GM12878 (cell line): ENCODE data around the gene TPCN2. TPM values are rescaled to one million over a fixed set of nuclear protein-coding genes. Genes with fewer than 3 reads are reported as not detected.

ENCODE experiments used
- ATAC-seq: fragments of 200-7000 bp; cut with Tn5 transposase; 3 replicates; pipeline ENCODE4 v1.9.1; 2020; ENCODE audit warnings: mild to moderate bottlenecking, moderate library complexity
- BruUV-seq: library from RNA; stranded (reverse); fragments of 400-500 nt; replicated peaks from 2 replicates; lab custom pipeline; 2021; lab: Mats Ljungman, UMichigan
- CTCF ChIA-PET: fragments of 300-600 bp; sonication (Branson Sonifier 250); formaldehyde crosslinking; extraction: SDS; loops from one replicate; lab custom pipeline; 2021; ENCODE audit warnings: inconsistent platforms; lab: Yijun Ruan, JAX
- POLR2A ChIA-PET: fragments of 350-600 bp; formaldehyde crosslinking; extraction: SDS; loops from one replicate; lab custom pipeline; 2021; ENCODE audit warnings: inconsistent platforms; lab: Charles Lee
- RAD21 ChIA-PET: fragments of 300-600 bp; sonication (Branson Sonifier 250); formaldehyde crosslinking; loops from one replicate; lab custom pipeline; 2023; ENCODE audit warnings: antibody characterized with exemption; ENCODE audit not compliant: unreplicated experiment; lab: Charles Lee
- SMC1A ChIA-PET: fragments of 300-600 bp; sonication (Branson Sonifier 250); formaldehyde crosslinking; loops from one replicate; lab custom pipeline; 2023; ENCODE audit not compliant: unreplicated experiment, uncharacterized antibody; lab: Charles Lee
- DNase-seq: peaks from one replicate; pipeline ENCODE4 v3.0.0-alpha.2; 2011; ENCODE audit warnings: low read depth, low spot score
- FAIRE-seq: peaks from 3 replicates; lab custom pipeline; 2011; peaks lifted over from hg19 to GRCh38; lab: Jason Lieb, UNC
- H2AFZ ChIP-seq: 2 replicates; pipeline ENCODE4 v1.6.0; 2011; ENCODE audit warnings: low read depth, low read length, control low read depth; ENCODE audit not compliant: control insufficient read depth
- H3K27ac ChIP-seq: 2 replicates; pipeline ENCODE4 v1.5.1; 2011; ENCODE audit warnings: control low read depth; ENCODE audit not compliant: control insufficient read depth, insufficient read depth
- H3K27me3 ChIP-seq, 2 experiments: replicated peaks in 1 of 2; 2 replicates each; pipeline versions ENCODE4 v1.6.0 to v1.6.1; 2011; ENCODE audit warnings: low read length in 1 of 2; ENCODE audit not compliant: control insufficient read depth in 2 of 2, insufficient read depth in 2 of 2
- H3K36me3 ChIP-seq, 2 experiments: 2 replicates each; pipeline ENCODE4 v1.5.1; 2011; ENCODE audit warnings: low read length in 1 of 2; ENCODE audit not compliant: control insufficient read depth in 2 of 2, insufficient read depth in 2 of 2
- H3K4me1 ChIP-seq: 2 replicates; pipeline ENCODE4 v1.6.1; 2011; ENCODE audit warnings: mild to moderate bottlenecking, low read length, moderate library complexity, mixed read lengths; ENCODE audit not compliant: control insufficient read depth, insufficient read depth
- H3K4me2 ChIP-seq: 2 replicates; pipeline ENCODE4 v1.6.0; 2011; ENCODE audit warnings: control low read depth; ENCODE audit not compliant: control insufficient read depth, insufficient read depth
- H3K4me3 ChIP-seq: fragments of 200-600 bp; sonication (generic); 2 replicates; pipeline ENCODE4 v1.5.1; 2016
- H3K79me2 ChIP-seq: 2 replicates; pipeline ENCODE4 v1.6.0; 2011; ENCODE audit warnings: low read length; ENCODE audit not compliant: control insufficient read depth, insufficient read depth
- H3K9ac ChIP-seq: 2 replicates; pipeline ENCODE4 v1.8.0; 2011; ENCODE audit warnings: low read length, control low read depth, mixed read lengths; ENCODE audit not compliant: control insufficient read depth, insufficient read depth
- H3K9me3 ChIP-seq: replicated peaks from 3 replicates; pipeline ENCODE4 v1.5.1; 2011; ENCODE audit warnings: mild to moderate bottlenecking, low read length; ENCODE audit not compliant: control insufficient read depth, insufficient read depth
- H4K20me1 ChIP-seq: 2 replicates; pipeline ENCODE4 v1.6.0; 2011; ENCODE audit not compliant: control insufficient read depth, insufficient read depth
- BRCA1 ChIP-seq: IDR thresholded peaks from 2 replicates; pipeline ENCODE4 v1.6.1; 2011; ENCODE audit warnings: low read depth, low read length, improper control_type of control experiment
- CREM ChIP-seq: IDR thresholded peaks from 2 replicates; pipeline ENCODE4 v1.6.1; 2014; ENCODE audit warnings: antibody characterized with exemption, low read depth
- ESRRA ChIP-seq: IDR thresholded peaks from 2 replicates; pipeline ENCODE4 v1.6.1; 2012; ENCODE audit warnings: mild to moderate bottlenecking, low read length, improper control_type of control experiment
- FOXK2 ChIP-seq: fragments of 450-650 bp; IDR thresholded peaks from 2 replicates; pipeline ENCODE4 v1.6.1; 2017; ENCODE audit warnings: mild to moderate bottlenecking, moderate library complexity
- GABPA ChIP-seq: IDR thresholded peaks from 2 replicates; pipeline ENCODE4 v1.6.1; 2014; ENCODE audit warnings: antibody characterized with exemption, low read depth, mild to moderate bottlenecking, inconsistent platforms
- NR2F1 ChIP-seq: fragments of 450-650 bp; conservative IDR thresholded peaks from 2 replicates; pipeline ENCODE4 v1.6.1; 2017; ENCODE audit warnings: mild to moderate bottlenecking
- POLR2AphosphoS2 ChIP-seq: IDR thresholded peaks from 2 replicates; pipeline ENCODE4 v1.6.1; 2011; ENCODE audit warnings: low read depth, mild to moderate bottlenecking, low read length, improper control_type of control experiment, moderate library complexity
- POLR2AphosphoS5 ChIP-seq: IDR thresholded peaks from 2 replicates; pipeline ENCODE4 v1.6.1; 2011; ENCODE audit warnings: mild to moderate bottlenecking, low read length, inconsistent platforms
- RAD51 ChIP-seq: fragments of 450-650 bp; IDR thresholded peaks from 2 replicates; pipeline ENCODE4 v1.6.1; 2016; ENCODE audit warnings: moderate library complexity, mild to moderate bottlenecking, inconsistent platforms
- RBBP5 ChIP-seq: fragments of 200-600 bp; sonication (generic); conservative IDR thresholded peaks from 2 replicates; pipeline ENCODE4 v1.6.1; 2016
- RELA ChIP-seq: fragments of 450-650 bp; IDR thresholded peaks from 2 replicates; pipeline ENCODE4 v1.8.0; 2014; ENCODE audit warnings: borderline replicate concordance; ENCODE audit not compliant: partially characterized antibody
- SMARCA5 ChIP-seq: fragments of 450-650 bp; IDR thresholded peaks from 2 replicates; pipeline ENCODE4 v1.6.1; 2017; ENCODE audit warnings: mild to moderate bottlenecking
- SRF ChIP-seq, 2 experiments: IDR thresholded peaks; 2 replicates each; pipeline ENCODE4 v1.6.1; 2011; ENCODE audit warnings: low read depth in 2 of 2, low read length in 2 of 2, mild to moderate bottlenecking in 1 of 2, moderate library complexity in 1 of 2
- TBL1XR1 ChIP-seq: IDR thresholded peaks from 2 replicates; pipeline ENCODE4 v1.6.1; 2012; ENCODE audit warnings: low read depth, low read length, improper control_type of control experiment
- TCF12 ChIP-seq: IDR thresholded peaks from 2 replicates; pipeline ENCODE4 v1.6.1; 2011; ENCODE audit warnings: low read depth, mild to moderate bottlenecking, low read length
- ZNF217 ChIP-seq: fragments of 450-650 bp; IDR thresholded peaks from 2 replicates; pipeline ENCODE4 v1.6.1; 2017; ENCODE audit warnings: antibody characterized with exemption, mild to moderate bottlenecking
- ZZZ3 ChIP-seq: IDR thresholded peaks from 2 replicates; pipeline ENCODE4 v1.6.1; 2011; ENCODE audit warnings: low read depth; ENCODE audit not compliant: control insufficient read depth, insufficient read length
- WGBS: methylation state at CpG from one replicate; pipeline ENCODE4 v1.1.6; 2016; ENCODE audit warnings: low lambda C conversion rate; ENCODE audit not compliant: insufficient replicate concordance, insufficient coverage; ENCODE audit errors: missing lambda C conversion rate; 5-methylcytosine and 5-hydroxymethylcytosine counted together
- in situ Hi-C: fragments of 300-500 bp; cut with MboI; formaldehyde crosslinking; loops from 9 replicates; pipeline ENCODE4 v1.14.3; 2018; ENCODE audit warnings: mixed read lengths
- intact Hi-C: fragments of 100-400 bp; cut with micrococcal nuclease; formaldehyde crosslinking; loops from one replicate; pipeline ENCODE4 v1.14.2; 2022; ENCODE audit not compliant: unreplicated experiment
- polyA plus RNA-seq, 11 experiments: library from polyadenylated mRNA; depleted of rRNA in 4 of 11; unstranded in 6 of 11; stranded (reverse) in 5 of 11; fragments of >200 nt; fragmentation: Nextera tagmentation in 4 of 11; fragmentation: Illumina TruSeq in 1 of 11; extraction: Ambion mirVana in 4 of 11; extraction: Trizol in 1 of 11; gene quantifications; 1 replicate in 1 of 11; 2 replicates in 10 of 11; pipeline versions ENCODE4 v1.2.1 to v1.2.3, GENCODE V29; 2011 to 2016; ENCODE audit warnings: inconsistent platforms in 2 of 11, missing spikeins in 2 of 11, low read depth in 1 of 11
- total RNA-seq, 4 experiments: library from RNA; depleted of rRNA in 3 of 4; stranded (reverse); fragments of >200 nt in 3 of 4; fragmentation: Illumina TruSeq in 1 of 4; extraction: Trizol in 1 of 4; gene quantifications; 2 replicates each; pipeline versions ENCODE4 v1.2.1 to v1.2.3, GENCODE V29; 2013 to 2021
- TF ChIP-seq, protein P1 (sequence below): IDR thresholded peaks from 2 replicates; pipeline ENCODE4 v1.6.1; 2012; ENCODE audit warnings: low read depth, low read length, improper control_type of control experiment
- TF ChIP-seq, protein P2 (sequence below): IDR thresholded peaks from 2 replicates; pipeline ENCODE4 v1.6.1; 2011; ENCODE audit warnings: borderline replicate concordance, low read depth, mild to moderate bottlenecking, moderate library complexity, low read length; ENCODE audit not compliant: insufficient read depth, poor library complexity, severe bottlenecking

The TPCN2 gene
- total and polyA plus RNA-seq, 10 of the 15 experiments (the other 5 are each of a cell fraction or from before 2014, with no cell fraction given), result 1.7 to 18.4 (median 8.4) TPM

DNA sequence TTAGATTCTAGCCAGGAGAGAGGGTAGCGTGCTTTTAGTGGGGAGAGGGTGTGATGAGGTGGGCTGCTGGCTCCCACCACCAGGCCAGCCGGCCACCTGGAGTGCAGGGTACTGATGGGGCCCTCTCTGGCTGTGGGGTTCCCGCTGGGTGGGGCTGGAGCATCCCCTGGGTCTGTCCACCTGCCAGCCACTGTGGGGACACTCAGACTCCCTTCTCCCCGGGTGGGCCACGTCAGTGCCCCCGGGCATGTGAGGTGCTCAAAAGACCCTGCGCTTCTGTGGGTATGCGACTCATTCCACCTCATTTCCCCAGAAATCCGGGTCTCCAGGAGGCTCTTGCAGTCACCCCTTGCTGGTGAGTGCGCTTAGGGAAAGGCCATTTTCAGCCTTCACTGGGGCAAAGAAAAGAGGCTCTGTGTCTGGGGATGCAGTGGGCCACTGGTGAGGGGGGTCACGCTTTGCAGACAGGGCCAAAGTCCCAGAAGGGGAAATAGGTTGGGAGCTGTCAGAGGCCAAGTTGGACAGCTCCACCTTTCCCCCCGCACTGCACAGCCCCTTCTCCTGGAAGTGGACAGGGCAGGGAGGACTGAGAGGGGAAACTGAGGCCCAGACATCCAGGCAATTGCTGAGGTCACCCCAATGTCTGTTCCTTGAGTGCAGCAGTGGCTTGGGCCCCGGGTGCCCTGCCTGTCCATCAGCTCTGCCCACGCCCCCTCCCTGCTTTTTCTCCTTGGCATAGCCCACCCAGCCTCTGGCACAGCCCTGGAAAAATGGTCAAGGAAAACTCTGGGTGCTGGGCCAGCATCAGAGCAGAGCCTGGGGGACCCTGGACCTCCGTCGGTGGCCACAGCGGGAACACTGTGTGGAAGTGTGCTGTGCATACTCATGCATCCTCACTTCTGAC, 53.3 kb downstream of the TPCN2 start:
- Histone ChIP-seq H3K36me3 (no peaks in the 10 kb centered on the region), H3K4me2 (no peak overlapping the region), H3K4me3 (no peak overlapping the region), H3K4me1 (no peaks in the 10 kb centered on the region; the same call in 1 of the 2 replicates), H2AFZ (no peak overlapping the region), H3K27me3 (no peaks in the 10 kb centered on the region), H3K9me3 (no peaks in the 10 kb centered on the region), H3K27ac (no peak overlapping the region), H4K20me1 (no peaks in the 10 kb centered on the region), H3K79me2 (no peaks in the 10 kb centered on the region), H3K9ac (no peak overlapping the region)
- TF ChIP-seq GABPA (no peak), RAD51 (no peak), TCF12 (no peak), RBBP5 (no peak), CREM (no peak), NR2F1 (no peak), SRF (IDR thresholded peaks at IDR 0.05; ENCODE audit: low read depth in 2 of 2, low read length in 2 of 2) (no peak), SMARCA5 (no peak), POLR2AphosphoS5 (no peak), RELA (no peak), BRCA1 (no peak), FOXK2 (no peak), ZZZ3 (no peak), ZNF217 (no peak), ESRRA (no peak), POLR2AphosphoS2 (no peak), TBL1XR1 (no peak)
- TF ChIP-seq, protein P1, sequence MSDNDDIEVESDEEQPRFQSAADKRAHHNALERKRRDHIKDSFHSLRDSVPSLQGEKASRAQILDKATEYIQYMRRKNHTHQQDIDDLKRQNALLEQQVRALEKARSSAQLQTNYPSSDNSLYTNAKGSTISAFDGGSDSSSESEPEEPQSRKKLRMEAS, result no peak
- TF ChIP-seq, protein P2, sequence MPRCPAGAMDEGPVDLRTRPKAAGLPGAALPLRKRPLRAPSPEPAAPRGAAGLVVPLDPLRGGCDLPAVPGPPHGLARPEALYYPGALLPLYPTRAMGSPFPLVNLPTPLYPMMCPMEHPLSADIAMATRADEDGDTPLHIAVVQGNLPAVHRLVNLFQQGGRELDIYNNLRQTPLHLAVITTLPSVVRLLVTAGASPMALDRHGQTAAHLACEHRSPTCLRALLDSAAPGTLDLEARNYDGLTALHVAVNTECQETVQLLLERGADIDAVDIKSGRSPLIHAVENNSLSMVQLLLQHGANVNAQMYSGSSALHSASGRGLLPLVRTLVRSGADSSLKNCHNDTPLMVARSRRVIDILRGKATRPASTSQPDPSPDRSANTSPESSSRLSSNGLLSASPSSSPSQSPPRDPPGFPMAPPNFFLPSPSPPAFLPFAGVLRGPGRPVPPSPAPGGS, result no peak
- no peak for FAIRE-seq
- no peak for ATAC-seq
- ChIA-PET POLR2A (no interaction called here), SMC1A (interaction anchor here (0.6 to 2.0 kb wide), 11 partner anchors 9 to 574 kb away, joined by 3 to 15 read pairs (median 3); partner anchors contain the start of gene LTO1), RAD21 (interaction anchor here (0.6 to 2.5 kb wide), 12 partner anchors 53 to 577 kb away, joined by 3 to 25 read pairs (median 3); partner anchors contain the start of genes MYEOV and SMIM38), CTCF (interaction anchor here (0.6 to 5.8 kb wide), 15 partner anchors 12 to 573 kb away, joined by 3 to 37 read pairs (median 6); partner anchors contain the start of genes CCND1 and LTO1)
- BruUV-seq, result no TSS peak
- 60% methylated on average over 17 of the region's 17 CpGs for WGBS
- no peak for DNase-seq
- intact Hi-C loops, result loop anchor here (1.0 to 10.0 kb wide), 5 partner anchors 113 to 570 kb away; no protein-coding TSS in a partner anchor
- in situ Hi-C loops, result loop anchor here (10.0 kb wide), 1 partner anchor 563 kb away; no protein-coding TSS in a partner anchor
